Ishikawa (cell line): ENCODE measurements around the gene TYROBP.

Experiments used
- CEBPB ChIP-seq: IDR thresholded peaks from 2 replicates; pipeline ENCODE4 v1.6.1; 2012
- CREB1 ChIP-seq: IDR thresholded peaks from 2 replicates; pipeline ENCODE4 v1.6.1; 2012; ENCODE audit warnings: low read depth
- EGR1 ChIP-seq: IDR thresholded peaks from 2 replicates; pipeline ENCODE4 v1.6.1; 2012
- EP300 ChIP-seq: IDR thresholded peaks from 2 replicates; pipeline ENCODE4 v1.6.1; 2012; ENCODE audit warnings: borderline replicate concordance
- FOXM1 ChIP-seq: IDR thresholded peaks from 2 replicates; pipeline ENCODE4 v1.6.1; 2012; ENCODE audit warnings: low read depth, borderline replicate concordance
- NFIC ChIP-seq: IDR thresholded peaks from 2 replicates; pipeline ENCODE4 v1.6.1; 2012
- RAD21 ChIP-seq: IDR thresholded peaks from 2 replicates; pipeline ENCODE4 v1.6.1; 2012; ENCODE audit warnings: low read depth
- REST ChIP-seq: IDR thresholded peaks from 2 replicates; pipeline ENCODE4 v1.6.1; 2012; ENCODE audit warnings: low read depth, mild to moderate bottlenecking
- TAF1 ChIP-seq: IDR thresholded peaks from 2 replicates; pipeline ENCODE4 v1.6.1; 2012; ENCODE audit warnings: low read depth, mild to moderate bottlenecking
- TCF12 ChIP-seq: IDR thresholded peaks from 2 replicates; pipeline ENCODE4 v1.6.1; 2012; ENCODE audit warnings: low read depth
- TEAD4 ChIP-seq: IDR thresholded peaks from 2 replicates; pipeline ENCODE4 v1.6.1; 2012
- YY1 ChIP-seq: IDR thresholded peaks from 2 replicates; pipeline ENCODE4 v1.6.1; 2012; ENCODE audit warnings: low read depth
- ZBTB7A ChIP-seq: IDR thresholded peaks from 2 replicates; pipeline ENCODE4 v1.6.1; 2012; ENCODE audit warnings: low read depth
- TF ChIP-seq, protein P1 (sequence below): IDR thresholded peaks from 2 replicates; pipeline ENCODE4 v1.6.1; 2012
- TF ChIP-seq, protein P2 (sequence below): IDR thresholded peaks from 2 replicates; pipeline ENCODE4 v1.6.1; 2012

TYROBP gene

GRCh38 chr19:35898499-35898809, 9.6 kb downstream of the TYROBP start:
- TF ChIP-seq, protein P1, sequence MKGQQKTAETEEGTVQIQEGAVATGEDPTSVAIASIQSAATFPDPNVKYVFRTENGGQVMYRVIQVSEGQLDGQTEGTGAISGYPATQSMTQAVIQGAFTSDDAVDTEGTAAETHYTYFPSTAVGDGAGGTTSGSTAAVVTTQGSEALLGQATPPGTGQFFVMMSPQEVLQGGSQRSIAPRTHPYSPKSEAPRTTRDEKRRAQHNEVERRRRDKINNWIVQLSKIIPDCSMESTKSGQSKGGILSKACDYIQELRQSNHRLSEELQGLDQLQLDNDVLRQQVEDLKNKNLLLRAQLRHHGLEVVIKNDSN: no peak
- TF ChIP-seq TEAD4 (no peak), CREB1 (no peak)
- TF ChIP-seq, protein P2, sequence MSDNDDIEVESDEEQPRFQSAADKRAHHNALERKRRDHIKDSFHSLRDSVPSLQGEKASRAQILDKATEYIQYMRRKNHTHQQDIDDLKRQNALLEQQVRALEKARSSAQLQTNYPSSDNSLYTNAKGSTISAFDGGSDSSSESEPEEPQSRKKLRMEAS: no peak

- TF ChIP-seq TCF12 (no peak), EGR1 (no peak), CEBPB (no peak)
These were observed 10.2 kb downstream of the TYROBP start for GRCh38 chr19:35897706-35898451.

DNA sequence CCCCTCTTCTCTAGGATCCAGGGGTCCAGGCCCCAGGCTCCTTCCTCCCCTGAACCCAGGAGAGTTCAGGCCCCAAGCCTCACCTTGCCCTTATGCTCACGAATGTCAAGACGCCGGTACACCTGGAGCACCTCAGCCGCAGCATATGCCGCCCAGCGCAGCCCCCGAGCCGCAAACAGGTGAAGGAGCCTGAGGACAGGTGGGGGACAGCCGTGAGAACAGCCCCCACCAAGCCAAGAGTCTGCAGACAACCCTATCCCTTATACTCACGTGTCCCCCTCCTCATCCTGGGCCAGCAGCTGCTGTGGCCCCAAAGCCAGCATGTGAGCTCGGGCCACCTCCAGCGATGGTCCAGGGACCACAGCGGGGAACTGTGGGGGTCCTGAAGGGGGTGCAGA, 11.5 kb downstream of the TYROBP start:
- TF ChIP-seq, protein P2: no peak
- TF ChIP-seq REST (no peak), CEBPB (no peak), ZBTB7A (no peak), NFIC (no peak), EP300 (no peak), EGR1 (no peak), FOXM1 (no peak), RAD21 (no peak), TAF1 (no peak), YY1 (no peak), CREB1 (no peak), TCF12 (no peak), TEAD4 (no peak)
- TF ChIP-seq, protein P1: no peak

DNA sequence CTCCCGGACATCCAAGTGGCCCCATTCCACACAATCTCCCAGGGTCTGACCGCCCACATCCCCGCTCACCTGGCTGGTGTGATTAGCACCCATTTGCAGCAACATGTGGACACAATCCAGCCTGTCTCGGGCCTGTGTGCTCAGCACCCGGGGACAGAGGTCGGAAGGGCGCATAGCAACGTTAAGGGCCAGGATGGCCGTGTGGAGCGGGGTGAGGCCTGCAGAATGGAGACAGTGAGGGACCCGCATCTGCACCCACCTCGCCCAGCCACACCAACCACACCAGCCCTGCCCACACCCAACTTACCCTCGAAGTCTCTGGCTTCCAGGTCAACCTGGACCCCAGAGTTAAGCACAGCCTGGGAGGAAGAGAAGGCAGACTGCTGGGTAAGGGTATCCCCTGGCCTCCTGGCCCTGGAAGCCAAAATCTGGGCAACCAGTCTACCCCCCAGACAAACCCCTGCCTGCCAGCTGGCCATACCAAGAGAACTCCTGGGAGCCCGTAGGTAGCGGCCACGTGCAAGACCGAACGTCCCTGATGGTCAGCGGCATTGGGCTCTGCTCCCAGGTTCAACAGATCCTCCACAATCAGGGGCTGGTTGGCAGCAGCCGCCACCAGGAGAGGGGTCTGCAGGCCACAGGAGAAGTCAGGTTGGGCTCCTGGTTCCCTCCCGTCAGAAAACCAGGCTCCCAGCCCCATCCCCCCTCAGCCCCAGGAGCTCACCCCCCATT, 12.0 kb downstream of the TYROBP start:
- TF ChIP-seq TAF1: no peak
- TF ChIP-seq ZBTB7A: no peak
- TF ChIP-seq, protein P2: no peak
- no peak for TF ChIP-seq EGR1
- TF ChIP-seq TEAD4: no peak

DNA sequence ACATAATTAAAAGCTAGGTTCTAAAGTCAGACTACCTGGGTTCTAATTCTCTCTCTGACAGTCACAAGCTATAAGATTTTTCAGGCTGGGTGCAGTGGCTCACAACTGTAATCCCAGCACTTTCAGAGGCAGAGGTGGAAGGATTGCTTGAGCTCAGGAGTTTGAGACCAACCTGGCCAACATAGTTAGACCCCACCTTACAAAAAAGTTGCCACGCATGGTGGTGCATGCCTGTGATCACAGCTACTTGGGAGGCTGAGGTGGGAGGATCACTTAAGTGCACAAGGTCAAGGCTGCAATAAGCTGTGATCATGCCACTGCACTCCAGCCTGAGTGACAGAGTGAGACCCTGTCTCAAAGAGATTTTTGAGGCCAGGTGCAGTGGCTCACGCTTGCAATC, 13.8 kb downstream of the TYROBP start:
- TF ChIP-seq NFIC: no peak
- TF ChIP-seq CEBPB: no peak
- TF ChIP-seq FOXM1: no peak
- no peak for TF ChIP-seq REST
- no peak for TF ChIP-seq RAD21
- TF ChIP-seq YY1: no peak
- TF ChIP-seq, protein P2: no peak
- no peak for TF ChIP-seq TCF12
- no peak for TF ChIP-seq CREB1
- TF ChIP-seq EGR1: no peak
- TF ChIP-seq, protein P1: no peak
- no peak for TF ChIP-seq ZBTB7A
- TF ChIP-seq EP300: no peak
- TF ChIP-seq TAF1: no peak
- no peak for TF ChIP-seq TEAD4
